GM19023 (cell line): Measurements from ENCODE around the gene DSC2.

Source experiments
- ATAC-seq: cut with Tn5 transposase; IDR thresholded peaks from one replicate; pipeline ENCODE4 v1.9.1; 2021; ENCODE audit warnings: mild to moderate bottlenecking, moderate library complexity; ENCODE audit not compliant: unreplicated experiment

Gene DSC2

DNA sequence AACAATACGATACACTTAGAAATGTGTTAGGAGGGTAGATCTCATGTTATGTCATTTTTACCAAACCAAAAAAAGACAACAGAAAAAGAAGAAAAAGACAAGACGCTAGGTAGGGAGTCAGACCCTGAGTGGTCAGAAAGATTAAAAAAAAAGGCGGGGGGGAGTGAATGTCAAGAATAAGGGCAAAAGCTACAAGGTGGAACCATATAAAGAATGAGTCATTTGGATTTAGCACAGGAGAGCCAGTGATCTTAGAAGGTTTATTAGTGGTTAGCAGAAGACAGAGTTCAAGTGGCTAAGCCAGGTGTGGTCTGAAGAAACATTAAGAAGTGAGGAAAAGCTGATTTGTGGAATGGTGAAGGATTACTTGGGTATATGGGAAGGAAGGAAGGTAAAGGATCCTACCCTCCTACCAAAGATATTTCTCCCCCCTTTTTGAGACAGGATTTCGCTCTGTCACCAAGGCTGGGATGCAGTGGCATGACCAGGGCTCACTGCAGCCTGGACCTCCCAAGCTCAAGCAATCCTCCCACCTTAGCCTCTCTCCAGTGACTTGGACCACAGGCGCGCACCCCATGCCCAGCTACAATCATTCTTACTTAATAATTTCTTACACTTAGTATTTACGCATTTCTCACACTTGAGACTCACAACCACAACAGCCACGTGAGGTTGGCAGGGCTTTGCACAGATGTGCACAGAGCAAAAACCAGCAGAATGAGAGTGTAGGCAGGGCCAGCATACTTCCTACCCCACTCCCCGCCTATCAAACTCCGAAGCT lies 2.6 kb downstream of the DSC2 start:
- ATAC-seq = no peak

DNA sequence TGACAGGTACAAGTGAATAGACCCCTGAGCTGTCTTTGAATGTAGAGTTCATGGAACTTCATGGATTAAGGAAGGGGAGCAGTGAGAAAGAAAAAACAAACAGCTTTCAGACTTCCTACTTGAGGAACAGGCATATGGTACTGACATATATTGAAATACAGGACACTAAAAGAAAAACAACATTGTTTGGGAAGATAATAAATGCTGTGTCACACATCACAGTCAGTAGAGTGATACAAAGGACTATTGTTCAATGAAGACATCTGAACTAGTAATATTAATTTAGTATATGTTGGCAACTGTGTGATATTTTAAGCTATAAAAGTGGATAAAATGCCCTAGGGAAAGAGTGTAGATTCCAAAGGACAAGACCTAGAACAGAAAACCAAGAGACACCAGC lies 3.3 kb downstream of the DSC2 start:
- no peak for ATAC-seq

DNA sequence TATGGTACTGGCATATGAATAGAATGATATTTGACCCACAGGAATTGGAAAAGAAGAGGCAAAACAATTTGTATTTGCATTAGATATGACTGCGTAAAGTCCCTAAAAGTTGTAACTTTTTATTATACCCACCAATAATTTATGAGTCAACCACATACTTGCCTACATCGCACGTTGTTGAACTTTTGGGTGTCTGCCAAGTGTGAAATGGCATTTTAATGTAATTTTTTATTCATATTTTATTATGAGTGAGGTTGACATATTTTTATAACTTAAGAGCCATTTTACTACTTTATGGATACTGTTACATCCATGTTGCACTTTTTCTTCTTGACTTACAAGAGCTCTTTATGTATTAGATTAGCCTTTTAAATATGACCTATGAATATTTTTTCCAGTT lies 4.6 kb downstream of the DSC2 start:
- ATAC-seq = no peak

DNA sequence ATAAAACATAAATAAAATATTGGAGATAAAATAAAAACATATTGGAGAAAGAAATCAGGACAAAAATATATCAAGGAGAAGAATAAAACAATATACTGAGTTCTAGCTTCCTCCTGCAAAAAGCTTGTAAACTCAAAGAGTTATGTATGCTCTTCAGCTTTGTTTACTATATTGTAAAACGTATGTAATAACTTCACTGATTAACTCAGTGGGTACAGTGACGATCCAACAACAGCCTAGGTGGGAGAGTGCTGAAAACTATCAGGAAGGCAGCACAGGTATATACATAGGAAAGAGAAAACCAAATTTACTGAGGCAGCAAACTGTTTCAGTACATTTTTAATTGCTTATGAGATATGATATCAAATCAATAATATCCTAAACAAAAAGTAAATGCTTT lies 8.3 kb downstream of the DSC2 start:
- no peak for ATAC-seq

DNA sequence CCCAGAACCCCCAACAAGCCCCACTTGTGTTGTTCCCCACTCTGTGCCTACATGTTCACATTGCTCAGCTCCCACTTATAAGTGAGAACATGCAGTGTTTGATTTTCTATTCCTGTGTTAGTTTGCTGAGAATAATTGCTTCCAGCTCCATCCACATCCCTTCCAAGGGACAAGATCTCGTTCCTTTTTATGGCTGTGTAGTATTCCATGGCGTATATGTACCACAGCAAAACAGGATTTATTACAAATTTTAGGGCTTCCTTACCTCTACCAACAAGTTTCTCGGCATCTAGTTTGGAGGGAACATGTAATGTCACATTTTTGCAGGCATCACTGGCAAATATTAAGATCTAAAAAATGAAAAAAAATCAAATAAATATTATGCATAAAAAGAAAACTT lies 8.9 kb downstream of the DSC2 start:
- ATAC-seq = no peak

DNA sequence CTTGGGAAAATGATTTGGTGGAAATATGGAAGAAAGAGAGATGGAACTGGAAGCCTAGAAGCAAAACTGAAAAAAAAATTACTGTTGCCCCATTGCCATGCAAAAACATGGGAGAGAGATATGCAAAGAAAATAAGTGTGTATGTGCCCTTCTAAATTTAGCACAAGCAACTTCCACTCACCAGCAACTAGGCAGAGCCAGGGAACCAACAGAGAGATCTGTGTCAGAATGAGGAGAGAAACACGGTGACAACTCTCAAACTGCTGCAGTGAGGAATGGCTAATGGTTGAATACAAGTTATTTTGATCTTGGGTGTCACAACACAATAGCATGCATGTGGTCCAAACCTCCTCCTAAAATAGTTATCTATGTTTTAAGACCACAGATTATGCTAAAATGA lies 10.9 kb downstream of the DSC2 start:
- ATAC-seq = no peak

DNA sequence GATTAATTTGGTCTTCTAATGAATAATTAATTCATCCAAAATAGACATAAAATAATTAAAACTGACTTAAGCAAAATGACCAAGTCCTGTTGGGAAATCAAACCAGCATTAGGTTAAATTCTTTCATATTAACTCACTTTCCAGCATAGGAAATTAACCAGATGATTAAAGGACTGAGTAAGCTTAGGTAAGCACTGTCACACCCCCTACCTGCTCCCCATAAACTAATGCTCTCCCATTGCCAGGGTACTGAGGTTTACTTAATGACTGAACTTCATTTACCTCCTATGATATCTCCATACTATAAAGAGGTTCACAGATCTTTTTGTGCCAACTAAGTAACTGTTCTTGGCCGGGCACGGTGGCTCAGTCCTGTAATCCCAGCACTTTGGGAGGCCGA lies 13.7 kb downstream of the DSC2 start:
- no peak for ATAC-seq

DNA sequence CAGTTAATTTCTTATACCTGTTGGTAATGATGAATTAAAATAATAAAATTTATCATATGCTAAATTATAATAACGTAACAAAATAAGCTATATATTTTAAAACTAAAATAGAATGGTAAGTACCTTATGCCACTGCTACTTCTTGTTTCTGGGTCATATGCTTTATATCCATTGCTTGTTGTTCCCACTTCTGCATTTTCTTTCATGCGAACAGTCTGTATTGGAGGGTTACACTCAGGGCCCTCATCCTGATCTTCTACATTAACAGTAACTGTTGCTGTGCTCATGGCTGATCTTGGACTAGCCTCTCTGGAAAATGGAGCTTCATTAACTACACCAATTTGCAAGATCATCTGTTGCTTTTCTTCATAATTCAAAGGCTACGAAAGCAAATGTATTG lies 22.2 kb downstream of the DSC2 start:
- ATAC-seq = no peak

DNA sequence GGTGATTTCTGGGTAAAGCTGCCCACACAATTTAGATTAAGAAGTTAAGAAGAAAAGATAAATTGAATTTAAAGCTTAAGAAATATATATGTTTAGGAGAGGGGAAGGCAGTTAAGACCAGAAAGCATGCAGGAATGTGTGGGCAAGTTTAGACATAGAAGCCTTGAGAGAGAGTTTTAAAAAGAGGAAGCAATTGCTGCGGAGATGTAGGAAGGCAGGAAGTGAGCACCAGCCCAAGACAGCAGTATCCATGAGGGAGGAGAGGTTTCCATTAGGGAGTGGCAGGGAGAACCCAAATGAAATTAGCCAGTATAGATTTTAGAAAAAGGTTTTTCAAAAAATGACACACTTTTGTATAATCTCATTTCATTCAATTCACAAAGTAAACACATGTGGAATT lies 24.3 kb downstream of the DSC2 start:
- ATAC-seq = no peak

DNA sequence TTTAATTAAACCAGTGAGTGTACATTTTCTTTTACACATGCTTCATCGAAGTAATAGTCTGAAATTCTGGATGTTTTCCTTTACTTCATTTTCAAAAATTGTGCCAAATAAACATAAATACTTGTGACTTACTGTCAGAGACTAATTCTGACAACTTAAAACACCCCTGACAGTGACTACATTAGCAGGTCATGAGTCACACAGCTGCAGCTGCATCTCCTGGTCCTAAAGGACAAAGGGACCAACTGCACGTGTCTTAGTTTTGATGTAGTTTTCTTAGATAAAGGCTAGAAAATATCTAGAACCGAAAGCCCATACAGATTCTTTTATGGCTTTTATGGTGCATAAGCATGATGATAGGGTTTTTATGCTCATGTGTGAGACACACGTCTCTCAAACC lies 30.0 kb downstream of the DSC2 start:
- ATAC-seq = no peak

DNA sequence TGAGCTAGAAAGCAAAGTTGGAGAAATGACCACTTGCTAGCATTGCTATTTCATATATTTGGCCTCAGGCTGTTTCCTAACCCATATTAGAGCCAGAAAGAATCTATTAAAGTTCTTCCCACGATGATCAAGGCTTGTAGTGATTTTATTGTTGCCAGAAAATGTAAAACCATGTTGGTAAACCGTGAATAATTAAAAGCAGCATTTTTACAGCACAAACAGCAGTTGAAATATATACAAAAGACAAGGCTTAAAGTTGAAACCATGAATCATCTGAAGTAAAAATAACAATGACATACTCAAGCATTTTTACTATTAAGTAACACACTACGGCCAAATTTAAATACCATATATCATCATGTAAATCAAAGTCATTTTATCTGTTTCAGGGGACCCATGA lies 32.0 kb downstream of the DSC2 start:
- ATAC-seq = no peak

DNA sequence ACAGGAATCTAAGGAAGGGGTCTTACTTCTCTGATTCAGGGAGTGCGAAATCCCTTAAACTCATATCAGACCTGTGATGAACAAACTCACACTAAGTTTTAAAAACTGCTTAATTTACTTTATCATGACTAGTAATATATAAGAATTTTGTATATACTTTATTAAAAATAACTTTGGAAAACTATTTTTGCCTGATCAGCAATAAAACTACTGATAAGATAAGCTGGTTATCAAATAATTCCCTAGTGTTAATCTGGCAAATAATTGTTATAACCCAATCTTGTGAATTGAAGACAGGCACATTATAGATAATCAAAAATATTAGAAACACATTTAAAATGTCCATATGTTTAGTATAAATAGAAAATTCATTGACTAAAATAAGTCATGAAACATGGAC lies 36.0 kb downstream of the DSC2 start:
- no peak for ATAC-seq

DNA sequence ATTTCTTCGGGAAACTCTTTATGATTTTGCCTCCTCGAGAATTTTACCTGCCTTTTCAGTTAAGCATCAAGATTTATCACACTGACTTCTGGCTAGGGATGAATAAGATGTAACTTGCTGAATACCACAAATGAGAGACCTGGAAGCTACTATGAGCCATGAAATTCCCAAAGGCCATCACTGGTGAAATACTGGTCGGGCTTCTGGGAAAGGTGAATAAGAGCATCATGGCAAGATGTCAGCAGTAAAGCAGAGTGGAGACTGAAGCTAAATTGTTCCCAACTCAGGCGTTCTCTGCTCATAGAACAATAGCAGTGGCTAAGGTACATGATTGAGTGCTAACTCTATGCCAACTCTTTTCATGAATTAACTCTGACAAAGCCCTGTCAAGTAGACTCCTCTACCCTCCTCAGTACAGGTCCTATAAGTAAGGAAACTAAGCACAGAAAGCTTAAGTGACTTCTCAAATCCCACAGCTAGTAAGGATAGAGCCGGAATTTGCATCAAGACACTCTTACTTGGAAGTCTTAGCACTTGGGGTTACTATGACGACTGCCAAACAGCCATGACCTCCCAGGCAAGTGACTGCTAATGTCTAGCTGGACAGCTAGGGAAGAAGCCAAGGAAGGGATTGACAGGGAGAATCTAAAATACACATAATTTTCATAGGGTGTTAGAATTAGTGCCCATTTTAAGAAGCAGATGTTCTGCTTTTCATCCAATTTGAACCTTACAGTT lies 37.0 kb downstream of the DSC2 start:
- ATAC-seq = no peak

DNA sequence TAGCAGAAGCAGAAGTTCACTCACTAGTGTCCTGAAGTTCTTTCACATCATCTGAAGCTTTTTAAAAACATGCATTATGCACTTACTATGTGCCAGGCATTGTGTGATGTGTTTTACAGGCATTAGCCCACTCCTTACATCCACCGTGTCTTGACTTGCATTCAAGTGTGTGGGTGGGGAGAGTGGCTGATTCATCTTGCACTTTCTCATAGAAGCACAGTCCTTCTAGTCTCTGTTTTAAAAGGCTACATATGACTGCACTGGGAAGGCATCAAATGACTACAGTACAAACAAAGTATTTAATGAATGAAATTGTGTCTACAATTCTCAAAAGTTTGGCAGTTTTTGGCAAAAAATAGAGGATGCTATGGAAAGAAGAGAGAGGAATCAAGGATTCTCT lies 38.1 kb downstream of the DSC2 start:
- ATAC-seq = peak; percentile 90

DNA sequence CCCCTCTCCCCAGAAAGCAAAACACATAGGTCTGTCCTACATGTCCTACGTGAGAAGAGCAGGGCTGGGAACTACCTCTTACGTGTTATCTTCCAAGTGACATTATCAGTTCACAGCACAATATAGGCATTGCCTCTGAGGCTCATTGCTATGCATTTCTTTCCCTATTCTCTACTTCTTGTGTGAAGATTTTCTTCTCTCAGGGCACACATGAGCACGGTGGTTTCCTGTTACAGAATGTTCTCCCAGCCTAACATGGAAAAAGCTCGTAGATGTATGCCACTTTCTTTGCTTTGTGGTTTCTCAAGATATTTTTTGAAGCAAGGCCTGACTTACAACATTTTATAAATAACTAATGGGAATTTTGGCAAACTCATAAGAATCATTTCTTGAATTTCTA lies 40.3 kb downstream of the DSC2 start:
- ATAC-seq = no peak

DNA sequence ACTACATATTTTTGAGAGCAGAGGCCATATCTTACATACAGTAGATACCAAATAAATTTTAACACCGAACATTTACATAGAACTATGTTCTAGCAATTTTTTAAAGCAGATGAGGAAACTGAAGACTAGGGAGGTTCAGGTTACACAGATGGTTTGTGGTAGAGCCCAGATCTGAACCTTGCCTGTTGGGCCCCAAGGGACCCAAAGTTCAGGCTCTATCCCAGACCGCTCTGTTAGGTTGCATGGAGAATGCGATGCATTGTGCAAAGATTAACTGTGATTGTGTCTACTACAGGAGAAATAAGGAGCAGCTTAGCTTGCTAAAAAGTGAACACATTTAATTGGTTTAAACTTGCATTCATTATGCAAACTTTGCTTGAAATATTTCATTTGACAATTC lies 43.3 kb downstream of the DSC2 start:
- ATAC-seq = no peak

DNA sequence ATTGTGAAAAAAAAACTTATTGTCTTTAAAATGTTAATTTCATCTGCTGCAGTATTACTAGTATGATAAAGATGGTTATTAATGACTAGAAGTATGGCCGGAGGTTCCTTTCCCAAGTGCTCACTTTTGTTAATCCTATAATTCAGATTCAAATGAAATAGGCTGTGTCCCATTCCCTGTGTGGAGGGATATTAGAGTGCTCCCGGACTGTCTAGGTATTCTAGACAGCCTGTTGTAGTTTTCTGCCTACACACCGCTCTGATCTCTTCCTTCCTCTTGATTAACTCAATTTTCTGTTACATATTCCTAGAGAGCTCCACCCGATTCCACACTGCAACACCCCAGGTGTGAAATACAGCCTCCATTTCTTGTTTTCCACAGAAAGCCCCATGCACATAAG lies 44.3 kb downstream of the DSC2 start:
- no peak for ATAC-seq

DNA sequence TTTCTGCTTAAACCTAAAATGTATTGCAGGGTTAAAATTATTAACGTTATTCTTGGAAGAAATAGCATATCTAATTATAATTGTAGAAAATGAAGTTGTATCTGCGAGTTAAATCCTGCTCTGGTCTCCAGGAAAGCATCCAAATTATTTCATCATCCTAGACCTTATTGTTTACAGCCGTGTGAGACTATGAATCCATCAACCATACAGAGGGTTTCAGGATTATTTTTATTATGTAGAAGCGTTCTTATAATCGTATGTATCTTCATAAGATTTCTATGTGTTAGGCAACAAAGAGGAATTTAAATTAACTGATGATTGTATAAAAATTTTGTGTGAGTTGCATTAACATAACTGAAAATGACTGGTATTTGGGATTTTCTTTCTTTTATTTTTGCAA lies 45.2 kb downstream of the DSC2 start:
- ATAC-seq = no peak

DNA sequence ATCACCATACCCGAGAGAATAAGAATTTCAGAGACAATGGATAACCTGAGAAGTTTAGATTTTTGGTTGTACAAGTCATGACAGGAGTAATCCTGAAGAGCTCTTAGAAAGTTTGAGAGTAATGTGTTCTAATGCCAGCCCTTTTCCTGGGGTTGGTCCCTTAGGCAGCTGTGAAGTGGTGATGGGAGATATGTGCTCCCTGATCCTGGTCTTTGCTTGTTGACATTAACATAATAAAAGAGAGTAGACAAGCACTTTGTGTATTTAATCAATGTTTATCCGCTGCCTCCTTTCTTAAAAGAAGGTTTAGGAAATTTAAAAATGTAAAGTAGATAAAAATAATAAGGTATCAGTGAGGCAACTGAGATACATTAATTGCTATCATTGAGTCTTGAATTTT lies 45.9 kb downstream of the DSC2 start:
- ATAC-seq = no peak

DNA sequence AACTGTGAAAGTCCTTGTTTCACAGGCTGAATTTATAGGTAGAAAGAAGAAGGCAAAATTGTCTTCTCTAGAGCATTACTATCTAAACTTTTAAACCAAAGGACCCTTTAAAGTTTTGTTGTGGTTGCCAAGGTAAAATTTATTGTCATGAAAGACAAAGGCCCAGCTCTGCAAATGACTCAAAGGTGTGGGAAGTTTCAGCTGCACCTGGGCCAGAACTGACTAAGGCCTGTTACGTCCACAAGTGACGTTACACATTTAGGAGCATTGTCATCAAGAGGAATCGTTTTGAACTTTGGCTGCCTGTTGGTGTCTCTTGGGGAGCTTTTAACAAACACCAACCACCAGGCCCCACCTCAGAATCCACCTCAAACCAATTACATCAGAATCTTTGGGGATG lies 51.6 kb downstream of the DSC2 start:
- no peak for ATAC-seq

DNA sequence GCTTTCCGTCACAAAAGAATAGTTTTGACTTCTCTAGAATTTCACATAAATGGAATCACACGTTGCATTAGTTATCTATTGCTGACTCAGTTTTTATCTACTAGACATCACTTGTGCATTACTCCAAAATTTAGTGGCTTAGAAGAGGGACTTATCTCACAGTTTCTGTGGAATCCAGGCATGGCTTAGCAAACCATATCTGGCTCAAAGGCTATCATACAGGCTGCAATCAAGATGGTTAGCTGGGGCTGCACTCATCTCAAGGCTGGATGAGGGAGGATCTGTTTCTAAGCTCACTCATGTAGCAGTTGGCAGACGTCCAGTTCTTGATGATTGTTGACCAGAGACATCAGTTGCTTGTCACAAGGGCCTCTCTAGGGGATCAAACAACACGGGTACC lies 53.0 kb downstream of the DSC2 start:
- no peak for ATAC-seq

DNA sequence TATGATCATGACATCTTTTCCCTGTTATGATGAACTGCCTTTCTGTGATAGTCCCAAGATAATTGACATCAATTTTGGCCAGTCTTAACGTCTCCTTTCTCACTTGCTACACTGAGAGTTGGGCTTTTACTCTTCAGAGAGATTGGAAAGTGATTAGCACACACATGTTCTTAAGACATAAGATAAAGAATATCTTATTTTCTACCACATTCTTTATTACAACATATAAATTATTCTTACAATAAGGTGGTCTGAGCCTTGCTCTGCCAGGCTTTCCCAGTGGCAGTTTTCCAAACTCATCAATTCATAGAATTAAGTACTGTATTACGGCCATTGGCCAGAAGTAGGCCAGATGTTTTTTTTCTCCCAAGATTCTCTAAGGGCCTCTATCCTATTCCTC lies 54.0 kb downstream of the DSC2 start:
- no peak for ATAC-seq

DNA sequence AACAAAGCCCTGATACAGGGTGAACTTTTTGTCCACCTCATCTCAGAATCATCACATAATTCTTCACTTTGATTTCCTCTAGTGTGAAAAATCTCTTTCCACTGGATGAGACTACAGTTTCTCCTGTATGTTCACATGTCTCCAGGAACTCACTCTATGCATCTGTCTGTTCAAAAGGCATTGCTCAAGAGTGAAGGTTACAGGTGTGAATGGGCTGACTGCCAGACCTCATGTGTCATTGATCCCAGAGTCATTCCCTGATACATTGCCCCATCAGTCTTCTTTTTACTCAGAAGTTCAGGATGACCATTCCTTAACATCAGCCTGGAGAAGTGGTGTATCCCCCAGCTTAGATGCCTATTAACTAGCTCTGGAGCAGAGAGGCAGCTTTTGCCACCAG lies 55.3 kb downstream of the DSC2 start:
- no peak for ATAC-seq
